B cell (primary cell): ENCODE results near the gene TRIM40. TPM values are rescaled to one million over a fixed set of nuclear protein-coding genes. Genes with fewer than 3 reads are reported as not detected.

Experiments used
- ATAC-seq: fragments of 200-7000 bp; cut with Tn5 transposase; one replicate; pipeline ENCODE4 v1.10.0; 2021; ENCODE audit warnings: low read depth, mild to moderate bottlenecking, moderate number of reproducible peaks, moderate library complexity
- CTCF ChIA-PET: fragments of 350-600 bp; sonication (Branson Sonifier 250); formaldehyde crosslinking; loops from one replicate; lab custom pipeline; 2021; ENCODE audit warnings: antibody characterized with exemption, inconsistent platforms; lab: Charles Lee
- POLR2A ChIA-PET: fragments of 350-600 bp; sonication (Branson Sonifier 250); formaldehyde crosslinking; loops from one replicate; lab custom pipeline; 2021; ENCODE audit warnings: antibody characterized with exemption; lab: Charles Lee
- DNase-seq: peaks from one replicate; pipeline ENCODE4 v3.0.0; 2013
- H2AFZ ChIP-seq: 2 replicates; pipeline ENCODE4 v1.6.1; 2012; ENCODE audit warnings: mild to moderate bottlenecking, low read depth, low read length; ENCODE audit not compliant: insufficient read depth, poor library complexity, severe bottlenecking
- H3K27ac ChIP-seq, 2 donors: 1 replicate in 1 of 2; 2 replicates in 1 of 2; pipeline ENCODE4 v1.5.1; 2012 to 2013; ENCODE audit warnings: low read length in 2 of 2, mild to moderate bottlenecking in 2 of 2, moderate library complexity in 1 of 2
- H3K27me3 ChIP-seq, 4 experiments: fragments of 200-600 bp in 1 of 4; sonication (generic) in 1 of 4; replicated peaks in 1 of 4; 1 replicate in 2 of 4; 2 replicates in 2 of 4; pipeline versions ENCODE4 v1.6.1 to v1.7.0; 2013 to 2016; ENCODE audit warnings: low read length in 3 of 4, mild to moderate bottlenecking in 2 of 4, mixed read lengths in 1 of 4, moderate library complexity in 1 of 4; ENCODE audit not compliant: insufficient read depth in 4 of 4, control insufficient read depth in 3 of 4; ENCODE audit errors: control extremely low read depth in 1 of 4
- H3K36me3 ChIP-seq, 2 experiments: replicated peaks in 1 of 2; 1 replicate in 1 of 2; 2 replicates in 1 of 2; pipeline versions ENCODE4 v1.6.1 to v1.7.1; 2013; ENCODE audit warnings: low read length in 1 of 2; ENCODE audit not compliant: insufficient read depth in 2 of 2, control insufficient read depth in 1 of 2; ENCODE audit errors: control extremely low read depth in 1 of 2, extremely low read depth in 1 of 2
- H3K4me1 ChIP-seq, 2 donors: fragments of 200-600 bp in 1 of 2; sonication (generic) in 1 of 2; 1 replicate in 1 of 2; 2 replicates in 1 of 2; pipeline versions ENCODE4 v1.5.1 to v1.6.1; 2013 to 2017; ENCODE audit warnings: low read length in 2 of 2; ENCODE audit not compliant: control insufficient read depth in 2 of 2, insufficient read depth in 2 of 2
- H3K4me2 ChIP-seq: replicated peaks from 2 replicates; pipeline ENCODE3; 2012; ENCODE audit warnings: mild to moderate bottlenecking, low read depth, low read length; ENCODE audit not compliant: poor library complexity, severe bottlenecking
- H3K4me3 ChIP-seq, 5 experiments: fragments of 200-600 bp in 1 of 5; sonication (generic) in 1 of 5; 1 replicate in 3 of 5; 2 replicates in 2 of 5; pipeline versions ENCODE4 v1.5.1 to v1.7.0; 2011 to 2016; ENCODE audit warnings: low read length in 4 of 5, mild to moderate bottlenecking in 4 of 5, low read depth in 2 of 5, control low read depth in 1 of 5, moderate library complexity in 1 of 5; ENCODE audit not compliant: insufficient read depth in 1 of 5; ENCODE audit errors: control extremely low read depth in 1 of 5, extremely low read depth in 1 of 5
- H3K79me2 ChIP-seq: fragments of 200-600 bp; sonication (generic); one replicate; pipeline ENCODE4 v1.6.0; 2016; ENCODE audit warnings: low read length; ENCODE audit not compliant: control insufficient read depth, insufficient read depth
- H3K9ac ChIP-seq: fragments of 200-600 bp; sonication (generic); 2 replicates; pipeline ENCODE4 v1.6.1; 2017; ENCODE audit warnings: mild to moderate bottlenecking, low read length, moderate library complexity
- H3K9me3 ChIP-seq, 3 donors: one replicate each; pipeline versions ENCODE4 v1.6.1 to v1.7.1; 2013; ENCODE audit warnings: low read length in 2 of 3; ENCODE audit not compliant: control insufficient read depth in 2 of 3, insufficient read depth in 1 of 3; ENCODE audit errors: control extremely low read depth in 1 of 3
- H4K20me1 ChIP-seq: 2 replicates; pipeline ENCODE4 v1.6.0; 2012; ENCODE audit warnings: mild to moderate bottlenecking, low read length; ENCODE audit not compliant: insufficient read depth, control insufficient read depth, poor library complexity, severe bottlenecking
- H3K27ac Mint-ChIP-seq: one replicate; pipeline ENCODE4 v1.8.0; 2021; ENCODE audit warnings: mixed read lengths
- H3K27me3 Mint-ChIP-seq: one replicate; pipeline ENCODE4 v1.8.0; 2021; ENCODE audit warnings: mixed read lengths
- H3K4me1 Mint-ChIP-seq: one replicate; pipeline ENCODE4 v1.8.0; 2021; ENCODE audit warnings: mixed read lengths
- H3K4me3 Mint-ChIP-seq: one replicate; pipeline ENCODE4 v1.8.0; 2021; ENCODE audit warnings: mixed read lengths
- H3K9me3 Mint-ChIP-seq: one replicate; pipeline ENCODE4 v1.8.0; 2022; ENCODE audit warnings: mixed read lengths; ENCODE audit not compliant: insufficient read depth
- EZH2 ChIP-seq: IDR thresholded peaks from 2 replicates; pipeline ENCODE4 v1.6.1; 2012; ENCODE audit warnings: borderline replicate concordance, low read depth, mild to moderate bottlenecking, moderate library complexity, low read length; ENCODE audit not compliant: insufficient read depth, poor library complexity, severe bottlenecking
- WGBS: methylation state at CpG from one replicate; pipeline ENCODE4 v1.1.5; 2013; ENCODE audit warnings: missing lambda C conversion rate; ENCODE audit not compliant: insufficient coverage; 5-methylcytosine and 5-hydroxymethylcytosine counted together
- intact Hi-C: fragments of 100-400 bp; cut with micrococcal nuclease; formaldehyde crosslinking; loops from one replicate; pipeline ENCODE4 v1.10.0; 2022
- polyA plus RNA-seq: library from polyadenylated mRNA; depleted of rRNA; stranded (reverse); fragments of >200 nt; gene quantifications from 2 replicates; pipeline ENCODE4 v1.2.3, GENCODE V29; 2012
- total RNA-seq, 2 donors: library from RNA; stranded (reverse); fragments of 120-200 nt in 1 of 2; gene quantifications; 1 replicate in 1 of 2; 2 replicates in 1 of 2; pipeline versions ENCODE4 v1.2.3 to v1.2.4, GENCODE V29; 2013 to 2022
- TF ChIP-seq, protein P1 (sequence below): fragments of 200-600 bp; IDR thresholded peaks from one replicate; pipeline ENCODE4 v1.8.0; 2022; ENCODE audit warnings: antibody characterized with exemption, mild to moderate bottlenecking

TRIM40 gene
- total and polyA plus RNA-seq, 2 donors (not counting 1 experiment from before 2014, with no cell fraction given), result not detected

DNA sequence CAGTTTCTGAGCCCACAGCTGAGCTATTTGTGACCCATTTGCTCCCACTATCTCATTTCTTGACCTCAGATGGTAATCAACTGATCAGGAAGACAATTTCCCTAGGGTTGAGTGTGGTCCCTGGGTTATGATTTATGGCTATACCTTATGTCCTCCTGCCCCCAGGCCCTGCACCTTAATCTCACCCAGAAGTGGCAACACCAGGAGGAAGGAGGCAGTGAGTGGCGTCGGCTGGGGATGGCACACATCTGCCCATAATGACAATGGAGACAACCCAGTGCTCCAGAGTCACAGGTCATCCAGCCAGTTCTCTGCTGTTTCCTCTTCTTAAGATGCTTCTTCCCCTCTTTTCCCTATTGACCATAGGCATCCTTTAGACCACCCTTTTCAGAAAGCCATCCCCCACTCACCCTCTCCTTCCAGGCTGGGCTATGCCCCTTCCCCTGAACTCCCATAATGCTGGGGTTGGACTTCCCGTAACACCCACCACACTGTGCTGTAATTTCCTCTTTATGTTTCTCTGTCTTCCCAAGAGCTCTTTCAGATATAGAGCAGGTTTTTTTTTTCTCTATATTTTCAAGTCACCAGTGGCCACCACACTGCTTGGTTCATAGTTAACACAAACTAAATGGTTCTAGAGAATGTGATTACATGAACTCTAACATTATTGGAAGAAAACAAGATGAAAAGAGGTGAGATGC is 17.1 kb downstream of the TRIM40 start:
- Histone ChIP-seq H2AFZ (no peak overlapping the region), H3K4me2 (no peak overlapping the region), H4K20me1 (no peaks in the 10 kb centered on the region), H3K9ac (no peak overlapping the region), H3K36me3 (no peaks in the 10 kb centered on the region), H3K27me3 (peaks cover 0 to 33% (median 12%) of the 10 kb centered on the region in 4 experiments), H3K27ac (no peak overlapping the region), H3K4me3 (no peak overlapping the region), H3K79me2 (no peaks in the 10 kb centered on the region), H3K4me1 (no peaks in the 10 kb centered on the region), H3K9me3 (no peaks in the 10 kb centered on the region)
- WGBS, result 82% methylated on average over 2 of the region's 3 CpGs
- H3K4me3 Mint-ChIP-seq, result no peak overlapping the region
- no peak overlapping the region for H3K27ac Mint-ChIP-seq
- DNase-seq, result no peak
- H3K4me1 Mint-ChIP-seq, result no peaks in the 10 kb centered on the region
- no peaks in the 10 kb centered on the region for H3K9me3 Mint-ChIP-seq
- ChIA-PET CTCF (interaction anchor here (1.0 kb wide), 1 partner anchor 18 kb away, joined by 4 read pairs; no protein-coding TSS in a partner anchor), POLR2A (no interaction called here)
- ATAC-seq, result no peak
- peaks cover 50% of the 10 kb centered on the region for H3K27me3 Mint-ChIP-seq
- intact Hi-C loops, result no loop called here
- TF ChIP-seq EZH2, result no peak
- TF ChIP-seq, protein P1, sequence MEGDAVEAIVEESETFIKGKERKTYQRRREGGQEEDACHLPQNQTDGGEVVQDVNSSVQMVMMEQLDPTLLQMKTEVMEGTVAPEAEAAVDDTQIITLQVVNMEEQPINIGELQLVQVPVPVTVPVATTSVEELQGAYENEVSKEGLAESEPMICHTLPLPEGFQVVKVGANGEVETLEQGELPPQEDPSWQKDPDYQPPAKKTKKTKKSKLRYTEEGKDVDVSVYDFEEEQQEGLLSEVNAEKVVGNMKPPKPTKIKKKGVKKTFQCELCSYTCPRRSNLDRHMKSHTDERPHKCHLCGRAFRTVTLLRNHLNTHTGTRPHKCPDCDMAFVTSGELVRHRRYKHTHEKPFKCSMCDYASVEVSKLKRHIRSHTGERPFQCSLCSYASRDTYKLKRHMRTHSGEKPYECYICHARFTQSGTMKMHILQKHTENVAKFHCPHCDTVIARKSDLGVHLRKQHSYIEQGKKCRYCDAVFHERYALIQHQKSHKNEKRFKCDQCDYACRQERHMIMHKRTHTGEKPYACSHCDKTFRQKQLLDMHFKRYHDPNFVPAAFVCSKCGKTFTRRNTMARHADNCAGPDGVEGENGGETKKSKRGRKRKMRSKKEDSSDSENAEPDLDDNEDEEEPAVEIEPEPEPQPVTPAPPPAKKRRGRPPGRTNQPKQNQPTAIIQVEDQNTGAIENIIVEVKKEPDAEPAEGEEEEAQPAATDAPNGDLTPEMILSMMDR, result no peak

- ChIA-PET CTCF (interaction anchor here (0.9 kb wide), 1 partner anchor 24 kb away, joined by 3 read pairs; no protein-coding TSS in a partner anchor), POLR2A (no interaction called here)
- H3K27me3 Mint-ChIP-seq, result peaks cover 44% of the 10 kb centered on the region
- intact Hi-C loops, result no loop called here
- no peak overlapping the region for H3K4me3 Mint-ChIP-seq
- Histone ChIP-seq H3K27me3 (peaks cover 0 to 29% (median 12%) of the 10 kb centered on the region in 4 experiments), H2AFZ (no peak overlapping the region), H3K9ac (no peak overlapping the region), H3K36me3 (no peaks in the 10 kb centered on the region), H3K27ac (no peak overlapping the region), H4K20me1 (no peaks in the 10 kb centered on the region), H3K4me3 (no peak overlapping the region), H3K9me3 (no peaks in the 10 kb centered on the region), H3K79me2 (no peaks in the 10 kb centered on the region), H3K4me1 (no peaks in the 10 kb centered on the region), H3K4me2 (no peak overlapping the region)
- no peak for DNase-seq
- WGBS, result 91% methylated on average over 13 of the region's 17 CpGs
- no peak overlapping the region for H3K27ac Mint-ChIP-seq
- no peaks in the 10 kb centered on the region for H3K4me1 Mint-ChIP-seq
- H3K9me3 Mint-ChIP-seq, result no peaks in the 10 kb centered on the region
- ATAC-seq, result no peak
- TF ChIP-seq, protein P1, result no peak
- TF ChIP-seq EZH2, result no peak
Observed at GRCh38 chr6:30154061-30154460, 18.1 kb downstream of the TRIM40 start.
